Neuronal stem cell (in vitro differentiated cells): Measurements from ENCODE around the gene LGALS3.

ENCODE experiments used
- DNase-seq: peaks from one replicate; pipeline ENCODE4 v3.0.0-alpha.2; 2013; ENCODE audit warnings: low spot score
- H2AFZ ChIP-seq: one replicate; pipeline ENCODE4 v1.6.1; 2013; ENCODE audit warnings: mild to moderate bottlenecking, low read length, inconsistent platforms
- H2AK5ac ChIP-seq: 2 replicates; pipeline ENCODE4 v1.6.1; 2013; ENCODE audit warnings: low read depth, mild to moderate bottlenecking, inconsistent platforms, low read length, moderate library complexity, mixed read lengths
- H2BK120ac ChIP-seq: 2 replicates; pipeline ENCODE4 v1.6.1; 2013; ENCODE audit warnings: low read depth, mild to moderate bottlenecking, inconsistent platforms, low read length, moderate library complexity, mixed read lengths
- H2BK12ac ChIP-seq: one replicate; pipeline ENCODE4 v1.6.1; 2013; ENCODE audit warnings: low read length, inconsistent platforms
- H2BK15ac ChIP-seq: 2 replicates; pipeline ENCODE4 v1.6.1; 2013; ENCODE audit warnings: mild to moderate bottlenecking, low read length, inconsistent platforms, mixed read lengths
- H2BK5ac ChIP-seq: one replicate; pipeline ENCODE4 v1.6.1; 2013; ENCODE audit warnings: inconsistent platforms, mild to moderate bottlenecking, low read length, moderate library complexity
- H3K14ac ChIP-seq: one replicate; pipeline ENCODE4 v1.6.1; 2013; ENCODE audit warnings: low read length, inconsistent platforms
- H3K18ac ChIP-seq: 2 replicates; pipeline ENCODE4 v1.6.1; 2013; ENCODE audit warnings: low read length, inconsistent platforms
- H3K23ac ChIP-seq: 2 replicates; pipeline ENCODE4 v1.6.1; 2013; ENCODE audit warnings: low read depth, mild to moderate bottlenecking, mixed read lengths, low read length, inconsistent platforms; ENCODE audit not compliant: poor library complexity
- H3K27ac ChIP-seq: replicated peaks from 3 replicates; pipeline ENCODE4 v1.5.1; 2013; ENCODE audit warnings: low read length, inconsistent platforms
- H3K27me3 ChIP-seq, 3 experiments: 2 replicates each; pipeline ENCODE4 v1.6.1; 2013; ENCODE audit warnings: low read length in 3 of 3, mild to moderate bottlenecking in 2 of 3, inconsistent platforms in 1 of 3, low read depth in 1 of 3, mixed read lengths in 1 of 3, moderate library complexity in 1 of 3; ENCODE audit not compliant: control insufficient read depth in 3 of 3, insufficient read depth in 3 of 3
- H3K36me3 ChIP-seq, 2 donors: replicated peaks in 1 of 2; 2 replicates each; pipeline ENCODE4 v1.6.1; 2013; ENCODE audit warnings: low read length in 2 of 2; ENCODE audit not compliant: control insufficient read depth in 2 of 2, insufficient read depth in 2 of 2
- H3K4ac ChIP-seq: 2 replicates; pipeline ENCODE4 v1.6.1; 2013; ENCODE audit warnings: inconsistent platforms, mild to moderate bottlenecking, low read length, moderate library complexity
- H3K4me1 ChIP-seq, 2 donors: 1 replicate in 1 of 2; 2 replicates in 1 of 2; pipeline ENCODE4 v1.6.1; 2013; ENCODE audit warnings: low read length in 2 of 2, low read depth in 1 of 2; ENCODE audit not compliant: control insufficient read depth in 2 of 2, insufficient read depth in 1 of 2
- H3K4me2 ChIP-seq: one replicate; pipeline ENCODE4 v1.6.1; 2013; ENCODE audit warnings: mild to moderate bottlenecking, low read length, inconsistent platforms; ENCODE audit not compliant: insufficient read depth, poor library complexity, severe bottlenecking
- H3K4me3 ChIP-seq, 2 donors: 2 replicates each; pipeline ENCODE4 v1.5.1; 2013; ENCODE audit warnings: low read length in 2 of 2, mild to moderate bottlenecking in 2 of 2, inconsistent platforms in 1 of 2, moderate library complexity in 1 of 2
- H3K79me1 ChIP-seq: one replicate; pipeline ENCODE4 v1.6.1; 2013; ENCODE audit warnings: low read depth, mild to moderate bottlenecking, inconsistent platforms, low read length, moderate library complexity
- H3K9ac ChIP-seq: one replicate; pipeline ENCODE4 v1.6.1; 2013; ENCODE audit warnings: mild to moderate bottlenecking, low read depth, low read length, inconsistent platforms; ENCODE audit not compliant: poor library complexity
- H3K9me3 ChIP-seq, 2 donors: replicated peaks in 1 of 2; 2 replicates each; pipeline versions ENCODE3 to v1.6.1; 2013; ENCODE audit warnings: low read length in 2 of 2, mild to moderate bottlenecking in 2 of 2, inconsistent platforms in 1 of 2, low read depth in 1 of 2, mixed read lengths in 1 of 2, moderate library complexity in 1 of 2; ENCODE audit not compliant: control insufficient read depth in 2 of 2, insufficient read depth in 1 of 2
- H4K8ac ChIP-seq: one replicate; pipeline ENCODE4 v1.6.1; 2013; ENCODE audit warnings: low read depth, mild to moderate bottlenecking, inconsistent platforms, low read length, moderate library complexity
- H4K91ac ChIP-seq: one replicate; pipeline ENCODE4 v1.6.1; 2013; ENCODE audit warnings: low read length, low read depth, mild to moderate bottlenecking, inconsistent platforms; ENCODE audit not compliant: poor library complexity
- WGBS, 2 donors: extraction: QIAGEN DNeasy Blood & Tissue Kit; methylation state at CpG; one replicate each; pipeline ENCODE4 v1.1.7; 2013; ENCODE audit warnings: missing lambda C conversion rate in 2 of 2, mixed read lengths in 1 of 2; ENCODE audit not compliant: insufficient read length in 2 of 2, insufficient replicate concordance in 1 of 2; ENCODE audit errors: extremely low coverage in 2 of 2; 5-methylcytosine and 5-hydroxymethylcytosine counted together

The LGALS3 gene

DNA sequence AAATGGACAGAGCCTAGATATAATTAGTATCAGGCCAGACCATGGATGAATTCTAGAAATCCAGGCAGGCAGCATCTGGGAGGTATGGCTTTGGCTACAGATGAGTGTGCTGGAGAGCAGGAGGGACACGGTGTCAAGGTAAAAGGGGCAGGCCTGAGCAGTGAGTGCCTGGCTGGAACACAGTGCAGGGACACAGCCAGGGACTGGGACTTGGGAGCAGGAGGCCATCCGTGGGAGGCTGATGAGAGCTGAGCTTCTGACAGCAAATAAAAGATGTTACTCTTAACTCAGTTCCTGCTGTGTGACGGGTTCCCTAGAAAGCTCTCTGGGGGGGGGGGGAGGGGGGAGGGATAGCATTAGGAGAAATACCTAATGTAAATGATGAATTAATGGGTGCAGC, 13.6 kb upstream of the LGALS3 start:
- Histone ChIP-seq H4K8ac (no peak overlapping the region), H3K4me3 (no peak overlapping the region), H3K36me3 (no peaks in the 10 kb centered on the region), H4K91ac (no peak overlapping the region), H3K9ac (no peak overlapping the region), H2BK5ac (no peak overlapping the region), H3K14ac (no peak overlapping the region), H3K27me3 (no peaks in the 10 kb centered on the region), H2BK15ac (no peak overlapping the region), H3K4ac (no peak overlapping the region), H2BK120ac (no peak overlapping the region), H3K79me1 (no peaks in the 10 kb centered on the region), H3K4me1 (peaks cover 5 to 9% of the 10 kb centered on the region in 2 donors), H2AK5ac (no peak overlapping the region), H3K18ac (peak overlapping the region; percentile 87), H3K9me3 (no peaks in the 10 kb centered on the region), H3K23ac (no peak overlapping the region), H3K4me2 (no peak overlapping the region), H2AFZ (no peak overlapping the region), H3K27ac (no peak overlapping the region), H2BK12ac (no peak overlapping the region)
- no peak for DNase-seq
- no CpG with 5 or more reads among the region's 3 CpGs for WGBS, 2 donors

DNA sequence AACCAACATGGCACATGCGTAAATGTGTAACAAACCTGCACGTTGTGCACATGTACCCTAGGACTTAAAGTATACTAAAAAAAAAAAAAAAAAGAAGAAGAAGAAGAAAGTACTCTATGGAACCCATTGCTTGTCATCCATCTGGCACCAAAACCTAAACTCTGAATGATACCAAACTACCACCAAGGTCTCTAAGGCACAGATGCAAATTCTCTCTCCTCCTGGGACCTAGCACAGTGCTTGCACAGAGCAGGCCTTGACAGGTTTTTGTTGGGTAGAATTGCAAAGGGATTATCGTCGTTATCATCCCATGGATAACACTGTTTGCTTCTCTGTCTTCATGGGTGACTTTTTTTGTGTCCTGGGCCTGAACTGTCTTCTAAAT, 13.2 kb upstream of the LGALS3 start:
- no peak overlapping the region for H2BK5ac ChIP-seq
- no peak overlapping the region for H4K91ac ChIP-seq
- no peak overlapping the region for H3K14ac ChIP-seq
- no peak overlapping the region for H2AFZ ChIP-seq
- H4K8ac ChIP-seq, result no peak overlapping the region
- H3K4me3 ChIP-seq, result no peak overlapping the region
- H2BK120ac ChIP-seq, result no peak overlapping the region
- no peak overlapping the region for H2BK15ac ChIP-seq
- no peak overlapping the region for H2BK12ac ChIP-seq
- no peaks in the 10 kb centered on the region for H3K79me1 ChIP-seq
- no CpG with 5 or more reads among the region's 4 CpGs for WGBS, 2 donors
- no peak overlapping the region for H2AK5ac ChIP-seq
- no peaks in the 10 kb centered on the region for H3K27me3 ChIP-seq
- no peaks in the 10 kb centered on the region for H3K9me3 ChIP-seq
- DNase-seq, result no peak
- no peak overlapping the region for H3K23ac ChIP-seq
- H3K9ac ChIP-seq, result no peak overlapping the region
- peaks cover 5 to 9% of the 10 kb centered on the region in 2 donors for H3K4me1 ChIP-seq
- H3K4ac ChIP-seq, result no peak overlapping the region
- H3K4me2 ChIP-seq, result no peak overlapping the region
- H3K36me3 ChIP-seq, result no peaks in the 10 kb centered on the region
- H3K27ac ChIP-seq, result no peak overlapping the region
- no peak overlapping the region for H3K18ac ChIP-seq

DNA sequence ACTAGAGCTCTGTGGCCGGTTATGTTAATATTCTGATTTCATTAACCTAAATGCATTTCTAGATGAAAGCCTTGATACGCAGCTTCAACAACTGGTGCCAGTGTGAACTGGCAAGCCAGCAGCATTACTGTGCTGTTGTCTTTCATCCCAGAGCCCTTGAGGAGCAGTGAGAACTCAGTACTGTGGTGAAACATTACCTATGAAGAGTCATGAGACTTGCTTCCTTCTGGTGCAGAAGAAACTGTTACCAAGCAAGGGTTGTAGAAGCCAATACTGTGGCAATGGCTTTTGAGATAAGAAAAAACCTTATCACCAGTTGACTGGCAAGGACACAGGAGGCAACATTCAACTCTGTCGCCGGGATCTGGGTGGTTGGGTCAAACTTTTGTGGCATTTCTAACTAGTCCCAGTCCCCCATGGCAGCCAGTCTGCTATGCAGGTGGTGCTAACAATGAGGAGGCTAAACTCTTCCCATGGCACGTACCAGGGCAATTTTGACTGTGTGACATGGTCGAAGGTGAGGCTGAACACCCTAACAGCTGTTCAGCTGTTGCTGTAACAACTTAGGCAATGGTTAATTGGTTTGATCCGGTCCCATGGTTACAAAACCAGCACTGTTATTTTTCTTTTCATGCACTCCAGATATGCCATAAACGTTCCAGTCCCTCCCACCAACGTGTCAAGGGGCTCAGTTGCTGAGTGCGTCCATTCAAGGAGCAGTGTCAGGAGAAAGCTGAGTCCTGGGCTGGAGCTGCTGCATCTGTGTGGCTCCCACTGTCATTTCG, 12.6 kb upstream of the LGALS3 start:
- Histone ChIP-seq H3K4ac (no peak overlapping the region), H2BK120ac (no peak overlapping the region), H3K9me3 (no peaks in the 10 kb centered on the region), H3K14ac (no peak overlapping the region), H3K79me1 (no peaks in the 10 kb centered on the region), H3K4me2 (no peak overlapping the region), H2BK5ac (no peak overlapping the region), H3K4me1 (peaks cover 5 to 9% of the 10 kb centered on the region in 2 donors), H3K27me3 (no peaks in the 10 kb centered on the region), H2AK5ac (no peak overlapping the region), H2BK12ac (no peak overlapping the region), H3K9ac (no peak overlapping the region), H2BK15ac (no peak overlapping the region), H2AFZ (no peak overlapping the region), H4K91ac (no peak overlapping the region), H3K18ac (no peak overlapping the region), H3K36me3 (no peaks in the 10 kb centered on the region), H3K4me3 (peak overlapping the region in 1 of 2 donors; percentile 30), H3K23ac (no peak overlapping the region), H3K27ac (no peak overlapping the region), H4K8ac (no peak overlapping the region)
- DNase-seq, result no peak
- no CpG with 5 or more reads among the region's 11 CpGs for WGBS, 2 donors

DNA sequence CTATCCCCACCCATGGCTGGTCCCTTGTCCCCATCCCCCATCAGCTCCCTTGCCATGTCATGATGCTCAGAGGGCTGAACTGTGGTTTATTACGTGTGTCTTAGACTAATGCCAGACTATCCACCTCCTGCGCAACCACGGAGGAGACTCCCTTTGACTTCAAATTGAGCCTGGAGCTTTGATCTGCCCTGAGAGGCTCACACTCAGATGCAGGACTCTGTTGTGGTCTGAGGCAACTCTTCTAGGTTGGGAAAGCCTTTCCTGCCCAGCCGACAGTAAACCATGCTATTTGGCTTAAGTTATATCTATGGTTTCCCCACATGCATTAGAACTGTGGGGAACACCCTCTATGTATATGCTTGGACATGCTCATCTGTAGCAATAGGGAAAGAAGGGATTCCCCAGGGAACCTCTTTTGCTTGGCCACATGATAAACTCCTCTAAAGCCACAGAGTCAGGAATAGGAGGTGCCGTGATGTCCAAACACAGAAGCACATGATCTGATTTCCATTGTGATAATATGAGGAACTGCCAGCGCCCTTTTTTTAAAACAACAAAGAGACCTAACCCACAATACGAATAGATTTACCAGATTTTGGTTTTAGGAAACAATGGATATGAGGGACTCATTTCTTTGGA, 11.1 kb upstream of the LGALS3 start:
- no peak for DNase-seq
- Histone ChIP-seq H3K9me3 (no peaks in the 10 kb centered on the region), H3K23ac (no peak overlapping the region), H3K36me3 (no peaks in the 10 kb centered on the region), H3K4me2 (no peak overlapping the region), H3K27ac (no peak overlapping the region), H2BK120ac (no peak overlapping the region), H3K18ac (no peak overlapping the region), H3K9ac (no peak overlapping the region), H2BK12ac (no peak overlapping the region), H3K14ac (no peak overlapping the region), H2AK5ac (no peak overlapping the region), H2BK5ac (no peak overlapping the region), H3K79me1 (no peaks in the 10 kb centered on the region), H3K4ac (no peak overlapping the region), H3K4me3 (no peak overlapping the region), H4K8ac (no peak overlapping the region), H3K4me1 (peaks cover 11 to 19% of the 10 kb centered on the region in 2 donors), H2AFZ (peak overlapping the region; percentile 76), H4K91ac (no peak overlapping the region), H2BK15ac (no peak overlapping the region), H3K27me3 (no peaks in the 10 kb centered on the region)
- no CpG with 5 or more reads among the region's 7 CpGs for WGBS, 2 donors
